Effector memory CD4-positive, alpha-beta T cell (primary cell): ENCODE results near the gene CIART.
"Not testable (repeated sequence)": the region's sequence is repeated elsewhere in the genome, so short reads cannot be mapped to it uniquely, and the experiment has no call there.

ENCODE experiments used
- DNase-seq, 3 donors: peaks; one replicate each; pipeline ENCODE4 v3.0.0-alpha.2; 2020
- H3K27ac ChIP-seq: 2 replicates; pipeline ENCODE4 v1.7.0; 2013; ENCODE audit warnings: mild to moderate bottlenecking, low read length, moderate library complexity; ENCODE audit not compliant: insufficient read depth, poor library complexity, severe bottlenecking
- H3K27me3 ChIP-seq: replicated peaks from 2 replicates; pipeline ENCODE4 v1.7.0; 2013; ENCODE audit warnings: mild to moderate bottlenecking, low read length; ENCODE audit not compliant: insufficient read depth, control insufficient read depth, poor library complexity, severe bottlenecking
- H3K36me3 ChIP-seq: 2 replicates; pipeline ENCODE4 v1.7.0; 2013; ENCODE audit warnings: mild to moderate bottlenecking, low read length, moderate library complexity; ENCODE audit not compliant: control insufficient read depth, insufficient read depth
- H3K4me1 ChIP-seq: 2 replicates; pipeline ENCODE4 v1.7.0; 2013; ENCODE audit warnings: low read length, mild to moderate bottlenecking; ENCODE audit not compliant: control insufficient read depth, insufficient read depth, poor library complexity, severe bottlenecking
- H3K4me3 ChIP-seq: 2 replicates; pipeline ENCODE4 v1.7.0; 2013; ENCODE audit warnings: low read length, low read depth, mild to moderate bottlenecking; ENCODE audit not compliant: insufficient read depth, poor library complexity, severe bottlenecking
- H3K9me3 ChIP-seq: 2 replicates; pipeline ENCODE4 v1.7.0; 2013; ENCODE audit warnings: mild to moderate bottlenecking, low read length, moderate library complexity; ENCODE audit not compliant: control insufficient read depth
- total RNA-seq, 3 donors: gene quantifications; one replicate each; lab custom pipeline; 2026; lab: John Stamatoyannopoulos, UW

CIART gene, protein sequence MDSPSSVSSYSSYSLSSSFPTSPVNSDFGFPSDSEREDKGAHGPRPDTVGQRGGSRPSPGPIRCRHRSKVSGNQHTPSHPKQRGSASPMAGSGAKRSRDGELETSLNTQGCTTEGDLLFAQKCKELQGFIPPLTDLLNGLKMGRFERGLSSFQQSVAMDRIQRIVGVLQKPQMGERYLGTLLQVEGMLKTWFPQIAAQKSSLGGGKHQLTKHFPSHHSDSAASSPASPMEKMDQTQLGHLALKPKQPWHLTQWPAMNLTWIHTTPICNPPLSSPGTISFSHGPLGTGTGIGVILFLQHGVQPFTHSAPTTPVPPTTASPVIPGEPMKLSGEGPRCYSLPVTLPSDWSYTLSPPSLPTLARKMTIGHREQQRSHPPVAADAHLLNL
- total RNA-seq = 3.0 to 5.0 (median 3.8) reads per million in 3 donors

DNA sequence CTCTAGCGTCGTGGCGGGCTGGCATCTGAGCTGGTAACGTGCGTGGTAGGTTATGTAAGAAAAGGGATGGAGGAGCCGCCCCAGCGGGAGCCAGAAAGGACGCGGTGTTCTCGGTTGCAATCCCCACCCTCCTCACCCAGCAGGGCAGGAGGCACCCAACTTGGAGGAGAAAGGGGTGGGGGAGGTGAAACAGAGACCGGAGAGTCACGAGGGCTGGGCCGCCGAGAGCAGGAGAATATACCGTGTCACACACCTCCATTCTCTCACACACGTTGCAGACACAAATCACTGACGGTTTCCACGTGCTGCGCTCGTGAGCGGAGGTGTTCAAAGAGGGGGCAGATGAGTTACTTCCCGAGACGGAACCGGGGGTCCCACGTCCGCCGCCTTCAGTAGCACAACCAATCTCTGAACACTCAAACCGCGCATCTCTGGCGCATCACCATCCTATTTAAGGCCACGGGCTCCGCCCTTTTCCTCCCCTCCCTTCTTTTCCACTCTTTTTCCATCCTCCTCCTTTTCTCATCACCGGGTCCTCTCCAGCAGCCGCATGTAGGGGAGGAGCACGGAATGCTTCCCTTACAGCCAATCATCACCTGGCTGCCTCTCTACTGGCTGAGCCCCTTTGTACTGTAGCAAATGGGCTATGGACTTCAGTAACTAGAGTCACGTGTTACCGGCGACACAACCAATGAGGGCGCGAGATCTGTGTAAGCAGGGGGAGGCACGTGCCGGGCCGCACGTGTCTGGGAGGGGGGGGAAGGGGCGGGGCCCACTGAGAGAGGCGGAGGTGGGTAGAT, at the start of gene CIART:
CIART (plus strand) TSS at position 797 of the 800 bp plus-strand sequence. CDS start 714 bp downstream, outside the sequence.
- Histone ChIP-seq H3K27me3 (no peaks in the 10 kb centered on the region), H3K4me1 (no peaks in the 10 kb centered on the region), H3K4me3 (peak within 1 kb of the TSS; percentile 60), H3K36me3 (no peaks in the 10 kb centered on the region), H3K9me3 (no peaks in the 10 kb centered on the region), H3K27ac (peak within 1 kb of the TSS; percentile 56)
- DNase-seq = peak; percentile 64 to 85 (median 70)

DNA sequence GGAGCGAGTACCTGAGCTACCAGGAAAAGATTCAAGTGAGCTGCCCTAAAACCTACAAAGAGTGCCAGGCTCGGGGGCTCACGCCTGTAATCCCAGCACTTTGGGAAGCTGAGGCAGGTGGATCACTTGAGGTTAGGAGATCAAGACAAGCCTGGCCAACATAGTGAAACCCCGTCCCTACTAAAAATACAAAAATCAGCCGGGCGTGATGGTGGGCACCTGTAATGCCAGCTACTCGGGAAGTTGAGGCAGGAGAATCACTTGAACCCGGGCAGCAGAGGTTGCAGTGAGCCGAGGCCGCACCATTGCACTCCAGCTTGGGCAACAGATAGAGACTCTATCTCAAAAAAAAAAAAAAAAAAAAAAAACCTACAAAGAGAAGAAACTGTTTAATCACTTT, 49.4 kb upstream of the CIART start:
- not testable (repeated sequence) for H3K9me3 ChIP-seq, H3K4me3 ChIP-seq, H3K27me3 ChIP-seq, DNase-seq, H3K36me3 ChIP-seq
- H3K4me1 ChIP-seq = peaks cover 15% of the 10 kb centered on the region
- peak overlapping the region; percentile 95 for H3K27ac ChIP-seq

DNA sequence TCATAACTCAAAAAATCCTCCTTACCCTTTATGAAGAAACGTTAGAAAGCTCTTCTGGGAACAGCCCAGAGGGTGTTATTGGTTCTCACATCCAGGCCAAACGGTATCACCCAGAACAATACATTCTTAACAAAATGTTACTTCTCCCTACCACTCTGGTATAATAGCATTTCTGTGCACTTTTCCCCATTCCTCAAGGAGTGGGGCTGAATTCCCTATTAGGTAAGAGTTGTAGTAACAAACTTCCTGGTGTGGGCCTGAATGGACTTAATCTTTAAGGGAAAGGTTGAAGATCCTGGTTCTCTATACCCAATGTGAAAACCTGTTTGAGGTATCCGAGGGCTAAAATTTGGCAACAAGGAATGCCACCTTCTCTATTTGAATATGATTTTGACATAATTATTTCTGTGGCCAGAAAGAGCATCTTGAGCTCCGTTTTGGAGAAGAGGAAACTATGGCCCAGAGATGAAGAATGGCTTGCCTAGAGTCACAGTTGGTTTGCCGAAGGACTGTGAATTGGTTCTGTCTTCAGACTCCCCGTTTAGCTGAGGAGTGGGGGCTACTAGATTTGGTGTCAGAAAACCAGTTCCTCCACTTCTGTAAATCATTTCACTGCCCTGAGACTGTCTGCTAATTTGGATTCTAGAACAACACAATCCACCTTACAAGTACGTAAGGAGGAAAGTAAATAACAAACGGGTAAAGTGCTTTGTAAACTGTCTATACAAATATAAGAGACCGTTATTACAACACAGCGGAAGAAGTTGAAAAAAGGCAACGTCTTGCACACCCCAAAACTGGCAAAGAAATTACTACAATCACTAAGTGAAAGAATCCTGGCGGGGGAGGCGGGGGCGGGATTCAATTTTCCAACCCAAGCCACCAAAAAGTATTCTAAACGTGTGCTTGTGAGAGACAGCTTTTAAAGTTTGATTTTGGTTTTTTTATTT, 48.7 kb upstream of the CIART start:
- Histone ChIP-seq H3K4me1 (peaks cover 15% of the 10 kb centered on the region), H3K36me3 (no peaks in the 10 kb centered on the region), H3K27ac (peak overlapping the region; percentile 95), H3K27me3 (no peaks in the 10 kb centered on the region), H3K9me3 (no peaks in the 10 kb centered on the region), H3K4me3 (peak overlapping the region; percentile 89)
- peak in 2 of 3 donors; percentile 6 for DNase-seq

DNA sequence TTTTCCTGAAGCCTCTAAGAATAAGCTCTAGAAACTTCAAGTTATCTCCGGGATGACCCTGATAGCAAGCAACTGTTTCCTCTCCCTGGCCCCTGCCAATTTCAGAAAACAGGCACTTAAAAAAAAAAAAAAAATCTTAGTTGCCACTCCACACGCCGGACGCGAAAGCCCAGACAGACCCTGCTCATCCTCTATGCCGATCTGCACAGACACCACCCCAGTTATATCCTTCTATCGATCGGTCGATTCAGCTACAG, 48.1 kb upstream of the CIART start:
- Histone ChIP-seq H3K9me3 (no peaks in the 10 kb centered on the region), H3K27me3 (no peaks in the 10 kb centered on the region), H3K36me3 (no peaks in the 10 kb centered on the region), H3K27ac (peak overlapping the region; percentile 95), H3K4me3 (peak overlapping the region; percentile 89), H3K4me1 (peaks cover 15% of the 10 kb centered on the region)
- no peak for DNase-seq

DNA sequence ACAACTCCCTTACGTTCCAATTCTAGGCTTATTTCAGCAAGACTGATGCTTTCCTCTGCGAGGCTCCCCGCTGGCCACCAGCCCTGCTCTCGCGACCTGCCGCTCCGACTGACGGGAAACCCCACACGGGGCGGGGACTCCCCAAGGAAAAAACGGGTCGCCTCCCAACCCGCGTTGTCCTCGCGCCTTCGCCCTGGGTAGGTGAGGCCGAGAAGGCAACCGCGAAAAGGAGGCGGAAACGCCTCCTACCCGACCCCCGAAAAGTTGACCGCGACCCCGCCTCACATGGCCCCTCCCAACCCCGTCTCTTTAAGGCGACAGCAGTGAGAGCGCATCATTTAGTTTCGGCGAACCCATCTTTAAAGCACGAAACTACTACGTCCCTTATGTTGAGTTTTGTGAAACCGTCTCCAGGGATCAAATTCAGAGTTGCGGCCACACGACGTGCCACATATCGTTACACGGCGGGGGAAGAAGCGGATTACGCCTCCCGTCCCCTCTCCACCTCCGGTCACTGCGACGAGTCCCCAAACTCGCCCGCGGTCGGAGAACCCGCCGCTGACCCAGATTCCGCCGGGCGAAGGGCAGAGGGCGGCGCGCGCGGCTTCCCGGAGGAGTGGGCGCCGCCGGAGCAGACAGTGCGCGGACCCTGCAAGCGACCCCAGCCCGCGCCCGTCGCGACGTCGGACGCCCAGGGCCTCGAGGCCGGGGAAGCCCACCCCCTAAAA, 47.6 kb upstream of the CIART start:
- Histone ChIP-seq H3K9me3 (no peaks in the 10 kb centered on the region), H3K27ac (peak overlapping the region; percentile 95)
- DNase-seq = peak; percentile 86 to 88 (median 87)

DNA sequence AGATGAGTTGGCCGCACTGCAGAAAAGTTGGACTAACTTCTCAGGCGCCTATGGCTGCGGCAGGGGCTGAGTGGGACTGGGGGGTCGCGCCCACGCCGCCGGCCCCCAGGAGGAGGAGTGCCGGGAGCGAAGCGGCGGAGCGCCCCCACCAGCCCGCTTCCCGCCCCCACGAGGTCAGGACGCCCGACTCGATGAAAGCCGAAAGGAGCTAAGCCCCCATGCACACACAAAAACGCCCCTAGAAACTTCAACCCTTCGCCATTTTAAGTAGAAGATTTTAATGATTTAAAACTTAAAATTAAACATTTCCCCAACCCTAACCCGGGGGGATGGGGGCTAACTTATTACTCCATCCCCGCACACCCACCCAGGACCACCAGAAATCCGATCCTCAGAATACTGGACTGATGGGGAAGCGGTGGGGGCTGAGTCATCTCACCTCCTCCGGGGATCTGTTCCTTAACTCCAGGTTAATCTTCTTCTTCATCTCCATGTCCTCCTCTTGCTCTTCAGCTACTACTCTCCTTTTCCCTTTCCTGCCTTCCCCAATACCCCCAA, 47.0 kb upstream of the CIART start:
- DNase-seq = peak in 2 of 3 donors; percentile 1 to 16
- H3K36me3 ChIP-seq = no peaks in the 10 kb centered on the region
- H3K4me3 ChIP-seq = peak overlapping the region; percentile 89
- H3K9me3 ChIP-seq = no peaks in the 10 kb centered on the region
- H3K27me3 ChIP-seq = no peaks in the 10 kb centered on the region
- H3K27ac ChIP-seq = peak overlapping the region; percentile 95
- H3K4me1 ChIP-seq = peaks cover 15% of the 10 kb centered on the region

More for the DNA sequence above, 47.6 kb upstream of the CIART start:
- H3K4me1 ChIP-seq = peaks cover 15% of the 10 kb centered on the region
- H3K27me3 ChIP-seq = no peaks in the 10 kb centered on the region
- no peaks in the 10 kb centered on the region for H3K36me3 ChIP-seq
- peak overlapping the region; percentile 89 for H3K4me3 ChIP-seq

DNA sequence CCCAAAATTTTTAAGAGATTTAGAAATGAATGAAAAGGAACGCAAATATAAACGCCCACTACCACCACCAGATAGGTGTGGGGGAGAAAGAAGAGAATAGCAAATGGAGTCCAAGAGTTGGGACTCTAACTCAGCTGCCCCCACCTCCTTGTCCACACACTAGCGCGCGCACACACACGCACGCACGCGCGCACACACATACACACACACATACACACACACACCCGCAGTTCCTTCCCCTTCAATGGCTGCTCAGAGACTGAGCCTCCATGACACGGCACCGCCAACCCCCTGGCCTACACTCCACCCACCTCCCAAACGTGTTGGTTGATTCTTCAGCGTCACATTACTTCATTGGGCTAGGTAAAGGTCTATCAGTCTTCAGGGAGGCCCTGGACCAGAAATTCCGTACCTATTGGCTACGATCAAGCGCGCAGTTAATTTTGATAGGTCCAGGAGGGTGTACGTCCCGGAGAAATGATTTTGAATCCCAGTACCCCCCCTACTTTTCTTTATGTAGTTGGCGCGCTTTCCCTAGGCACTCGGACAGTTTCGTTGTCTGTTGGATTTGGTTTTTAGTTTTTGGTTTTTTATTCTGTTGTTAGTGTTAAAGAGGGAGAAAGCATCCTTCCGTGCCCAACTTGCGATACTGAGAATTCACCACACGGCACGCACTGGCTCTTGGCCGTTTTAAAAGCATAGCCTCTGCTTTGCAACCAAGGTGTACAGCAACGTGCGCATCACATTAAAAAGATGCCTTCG, 46.3 kb upstream of the CIART start, which contains the start of gene ANP32E:
ANP32E (minus strand) TSS at position 261 of the 762 bp plus-strand sequence. CDS start 326 bp downstream, outside the sequence.
- H3K36me3 ChIP-seq = no peaks in the 10 kb centered on the region
- H3K27me3 ChIP-seq = no peaks in the 10 kb centered on the region
- no peaks in the 10 kb centered on the region for H3K9me3 ChIP-seq
- DNase-seq = peak; percentile 90 to 93 (median 93)
- peak within 1 kb of the TSS; percentile 89 for H3K4me3 ChIP-seq
- H3K4me1 ChIP-seq = peaks cover 15% of the 10 kb centered on the region
- H3K27ac ChIP-seq = peak within 1 kb of the TSS; percentile 95

DNA sequence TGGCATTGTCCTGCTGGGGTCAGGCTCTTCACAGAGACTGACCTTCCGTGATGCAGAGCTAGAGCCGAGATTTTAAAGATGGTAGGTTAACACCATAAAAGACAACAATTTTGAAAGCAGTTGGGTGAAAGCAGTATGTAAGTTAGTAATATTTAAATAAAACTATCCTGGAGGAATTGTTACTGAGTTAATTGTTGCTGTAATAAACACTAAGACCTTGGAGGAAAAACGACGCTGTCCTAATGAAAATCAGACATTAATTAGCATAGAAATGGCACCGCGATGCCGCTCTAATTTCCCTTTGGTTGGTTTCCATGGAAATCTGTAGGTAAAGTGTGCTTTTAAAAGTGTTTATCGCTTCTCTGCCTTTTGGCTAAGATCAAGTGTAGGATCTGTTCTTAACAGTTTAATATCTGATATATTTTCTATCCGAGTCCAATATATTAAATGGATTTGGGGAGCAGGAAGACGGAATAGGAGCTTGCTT, 45.7 kb upstream of the CIART start:
- peaks cover 15% of the 10 kb centered on the region for H3K4me1 ChIP-seq

More for the DNA sequence above, 45.7 kb upstream of the CIART start:
- DNase-seq = no peak
- peak overlapping the region; percentile 89 for H3K4me3 ChIP-seq
- peak overlapping the region; percentile 43 for H3K27ac ChIP-seq
- H3K27me3 ChIP-seq = no peaks in the 10 kb centered on the region
- H3K36me3 ChIP-seq = no peaks in the 10 kb centered on the region
- H3K9me3 ChIP-seq = no peaks in the 10 kb centered on the region
